ENCODE measurements around the gene SLC39A11. TPM values are rescaled to one million over a fixed set of nuclear protein-coding genes. Genes with fewer than 3 reads are reported as not detected.

SLC39A11 gene
- total RNA-seq, 1 donor from 2014 or later = 5.5 TPM

- no peaks in the 10 kb centered on the region for H4K20me1 ChIP-seq (ENCODE audit: low read depth)
- H3K4me1 ChIP-seq = no peaks in the 10 kb centered on the region
- H3K27me3 ChIP-seq = no peaks in the 10 kb centered on the region
- H3K79me2 ChIP-seq (ENCODE audit: low read depth) = no peaks in the 10 kb centered on the region
- peaks cover 5% of the 10 kb centered on the region for H3K27me3 Mint-ChIP-seq (ENCODE audit: insufficient read depth, low read depth)
- H2AFZ ChIP-seq (replicated peaks) = no peak overlapping the region
- H3K4me3 ChIP-seq = no peak overlapping the region
- H3K36me3 Mint-ChIP-seq = peaks cover 2% of the 10 kb centered on the region
- H3K27ac ChIP-seq = no peak overlapping the region
- H3K4me2 ChIP-seq = no peak overlapping the region
- peak overlapping the region; percentile 77 for H3K27ac Mint-ChIP-seq
- no peak overlapping the region for H3K9ac ChIP-seq
- no peak for DNase-seq (ENCODE audit: low spot score)
- no peaks in the 10 kb centered on the region for H3K36me3 ChIP-seq
- no peak for TF ChIP-seq EZH2 (IDR thresholded peaks at IDR 0.05)
- TF ChIP-seq EZH2phosphoT487 (IDR thresholded peaks at IDR 0.05) = no peak
- TF ChIP-seq CTCF (IDR thresholded peaks at IDR 0.05) = no peak
- H3K4me1 Mint-ChIP-seq = peaks cover 7% of the 10 kb centered on the region
- no peak overlapping the region for H3K4me3 Mint-ChIP-seq
- H3K9me3 Mint-ChIP-seq = no peaks in the 10 kb centered on the region
- no peaks in the 10 kb centered on the region for H3F3A ChIP-seq (ENCODE audit: low read depth)
- no peaks in the 10 kb centered on the region for H3K9me3 ChIP-seq (ENCODE audit: low read depth)
These were observed 41.7 kb downstream of the SLC39A11 start for GRCh38 chr17:73050797-73051196.

- Mint-ChIP-seq H3K27ac (no peak overlapping the region), H3K9me3 (no peaks in the 10 kb centered on the region), H3K36me3 (peaks cover 2% of the 10 kb centered on the region), H3K4me1 (no peaks in the 10 kb centered on the region), H3K4me3 (no peak overlapping the region), H3K27me3 (ENCODE audit: insufficient read depth, low read depth) (peaks cover 7% of the 10 kb centered on the region)
- Histone ChIP-seq H3K4me1 (no peaks in the 10 kb centered on the region), H3K36me3 (no peaks in the 10 kb centered on the region), H3K27me3 (no peaks in the 10 kb centered on the region), H3F3A (ENCODE audit: low read depth) (no peaks in the 10 kb centered on the region), H4K20me1 (ENCODE audit: low read depth) (no peaks in the 10 kb centered on the region), H3K4me3 (no peak overlapping the region), H2AFZ (replicated peaks) (no peak overlapping the region), H3K9ac (no peak overlapping the region), H3K4me2 (no peak overlapping the region), H3K79me2 (ENCODE audit: low read depth) (no peaks in the 10 kb centered on the region), H3K27ac (no peak overlapping the region), H3K9me3 (ENCODE audit: low read depth) (no peaks in the 10 kb centered on the region)
- TF ChIP-seq CTCF (IDR thresholded peaks at IDR 0.05) (no peak), EZH2 (IDR thresholded peaks at IDR 0.05) (no peak), EZH2phosphoT487 (IDR thresholded peaks at IDR 0.05) (no peak)
- no peak for DNase-seq (ENCODE audit: low spot score)
These were observed 44.3 kb downstream of the SLC39A11 start for GRCh38 chr17:73048170-73048569.

GRCh38 chr17:73045724-73046123 is 46.8 kb downstream of the SLC39A11 start:
- Histone ChIP-seq H3K9ac (no peak overlapping the region), H3F3A (ENCODE audit: low read depth) (no peaks in the 10 kb centered on the region), H3K36me3 (no peaks in the 10 kb centered on the region), H3K4me1 (no peaks in the 10 kb centered on the region), H3K4me3 (no peak overlapping the region), H4K20me1 (ENCODE audit: low read depth) (no peaks in the 10 kb centered on the region), H2AFZ (replicated peaks) (no peak overlapping the region), H3K27me3 (no peaks in the 10 kb centered on the region), H3K27ac (no peak overlapping the region), H3K9me3 (ENCODE audit: low read depth) (no peaks in the 10 kb centered on the region), H3K79me2 (ENCODE audit: low read depth) (no peaks in the 10 kb centered on the region), H3K4me2 (no peak overlapping the region)
- Mint-ChIP-seq H3K4me3 (no peak overlapping the region), H3K4me1 (no peaks in the 10 kb centered on the region), H3K27me3 (ENCODE audit: insufficient read depth, low read depth) (peaks cover 7% of the 10 kb centered on the region), H3K36me3 (peaks cover 1% of the 10 kb centered on the region), H3K9me3 (peaks cover 2% of the 10 kb centered on the region), H3K27ac (peak overlapping the region; percentile 19)
- no peak for DNase-seq (ENCODE audit: low spot score)
- TF ChIP-seq CTCF (IDR thresholded peaks at IDR 0.05) (no peak), EZH2 (IDR thresholded peaks at IDR 0.05) (no peak), EZH2phosphoT487 (IDR thresholded peaks at IDR 0.05) (no peak)
